Forelimb muscle (tissue), 1 donor: ENCODE data around the gene UMODL1. TPM values are rescaled to one million over a fixed set of nuclear protein-coding genes. Genes with fewer than 3 reads are reported as not detected.
"Not testable (repeated sequence)": the region's sequence is repeated elsewhere in the genome, so short reads cannot be mapped to it uniquely, and the experiment has no call there.

Source experiments
- DNase-seq: peaks from one replicate; pipeline ENCODE4 v3.0.0-alpha.2; 2013; ENCODE audit warnings: low read depth
- polyA plus RNA-seq: library from polyadenylated mRNA; unstranded; fragments of 120-200 nt; gene quantifications from one replicate; pipeline ENCODE4 v1.2.1, GENCODE V29; 2013; ENCODE audit not compliant: insufficient read length

The UMODL1 gene
- polyA plus RNA-seq, 1 donor, result not detected

DNA sequence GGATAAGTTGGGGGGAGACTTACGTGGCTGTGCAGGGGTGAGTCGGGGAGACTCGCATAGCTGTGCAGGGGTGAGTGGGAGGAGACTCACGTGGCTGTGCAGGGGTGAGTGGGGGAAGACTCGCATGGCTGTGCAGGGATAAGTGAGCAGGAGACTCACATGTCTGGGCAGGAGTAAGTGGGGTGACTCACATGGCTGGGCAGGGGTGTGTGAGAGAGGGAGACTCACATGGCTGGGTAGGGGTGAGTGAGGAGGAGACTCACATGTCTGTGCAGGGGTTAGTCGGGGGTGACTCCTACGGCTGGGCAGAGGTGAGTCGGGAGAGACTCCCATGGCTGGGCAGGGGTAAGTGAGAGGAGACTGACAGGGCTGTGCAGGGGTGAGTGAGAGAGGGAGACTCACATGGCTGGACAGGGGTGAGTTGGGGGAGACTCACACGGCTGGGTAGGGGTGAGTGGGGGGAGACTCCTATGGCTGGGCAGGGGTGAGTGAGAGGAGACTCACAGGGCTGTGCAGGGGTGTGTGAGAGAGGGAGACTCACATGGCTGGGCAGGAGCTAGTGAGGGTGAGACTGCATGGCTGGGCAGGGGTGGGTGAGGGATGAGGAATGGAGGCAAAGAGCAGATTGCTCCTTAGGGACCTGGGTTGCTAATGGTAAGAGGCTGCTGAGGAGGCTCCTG, 91.9 kb downstream of the UMODL1 start:
- no peak for DNase-seq

DNA sequence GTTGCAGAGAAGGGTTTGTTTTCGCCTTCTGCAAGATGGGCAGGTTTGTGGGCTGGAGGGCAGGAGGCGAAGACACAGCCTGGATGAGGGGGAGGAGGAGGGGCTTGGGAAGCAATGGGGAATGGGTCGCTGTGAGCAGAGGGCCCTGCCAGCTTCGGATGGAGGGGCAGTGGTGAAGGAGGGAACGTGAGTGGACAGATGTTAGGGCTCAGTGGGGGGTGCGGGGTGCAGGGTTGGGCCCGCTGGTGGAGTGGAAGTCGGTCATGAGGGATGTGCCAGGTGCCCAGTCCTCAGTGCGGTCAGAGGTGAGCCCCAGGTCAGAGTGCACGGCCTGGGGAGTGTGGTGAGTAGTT, 92.4 kb downstream of the UMODL1 start:
- no peak for DNase-seq

DNA sequence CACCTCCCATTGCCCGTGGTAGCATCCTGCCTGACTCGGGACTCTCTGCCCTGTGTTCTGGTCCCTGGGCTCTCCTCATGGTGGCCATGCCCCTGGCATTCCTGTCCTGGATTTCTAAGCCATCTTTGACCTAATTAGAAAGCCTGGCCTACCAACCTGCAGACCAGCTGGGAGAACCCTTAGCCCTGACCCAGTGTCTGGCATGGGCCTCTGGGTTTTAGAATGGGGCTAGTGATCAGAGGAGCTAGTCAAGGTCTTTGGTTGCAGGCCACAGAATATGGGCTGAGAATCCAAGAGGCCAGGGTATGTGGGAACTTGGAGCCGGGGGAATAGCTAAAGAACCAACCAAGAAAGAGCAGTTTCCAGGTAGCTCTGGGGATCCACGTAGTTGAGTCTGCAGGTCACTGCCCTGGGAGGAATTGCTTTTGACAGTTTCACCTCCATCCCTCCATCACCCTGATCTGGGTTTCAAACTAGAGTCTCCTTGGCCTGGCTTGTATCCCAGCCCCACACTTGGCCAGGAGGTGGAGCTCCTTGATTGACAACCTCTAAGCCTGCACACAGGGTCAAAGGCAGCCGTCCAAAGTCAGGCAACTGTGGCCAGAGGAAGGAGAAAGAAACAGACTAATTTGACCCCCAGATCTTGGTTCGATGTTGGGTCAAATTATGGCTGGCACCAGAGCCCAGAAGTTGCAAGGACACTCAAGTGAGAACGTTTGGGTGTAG, 93.1 kb downstream of the UMODL1 start:
- no peak for DNase-seq

GRCh38 chr21:42164818-42165217, 93.7 kb downstream of the UMODL1 start:
- DNase-seq, result no peak

DNA sequence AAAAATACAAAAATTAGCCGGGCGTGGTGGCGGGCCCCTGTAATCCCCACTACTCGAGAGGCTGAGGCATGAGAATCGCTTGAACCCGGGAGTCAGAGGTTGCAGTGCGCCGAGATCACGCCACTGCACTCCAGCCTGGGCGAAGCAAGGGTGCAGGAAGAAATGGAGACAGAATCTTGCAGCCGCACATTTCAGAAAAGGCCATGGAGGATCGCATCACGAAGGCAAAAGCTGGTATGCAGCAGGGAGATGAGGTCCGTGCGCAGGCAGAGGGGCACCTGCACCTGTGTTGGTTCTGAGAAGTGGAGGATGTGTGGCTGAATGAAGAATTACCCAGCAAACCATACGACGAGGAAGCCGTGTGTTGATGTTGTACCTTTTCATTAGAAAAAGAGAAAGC, 94.8 kb downstream of the UMODL1 start:
- no peak for DNase-seq

GRCh38 chr21:42169758-42170157, 98.6 kb downstream of the UMODL1 start:
- no peak for DNase-seq

DNA sequence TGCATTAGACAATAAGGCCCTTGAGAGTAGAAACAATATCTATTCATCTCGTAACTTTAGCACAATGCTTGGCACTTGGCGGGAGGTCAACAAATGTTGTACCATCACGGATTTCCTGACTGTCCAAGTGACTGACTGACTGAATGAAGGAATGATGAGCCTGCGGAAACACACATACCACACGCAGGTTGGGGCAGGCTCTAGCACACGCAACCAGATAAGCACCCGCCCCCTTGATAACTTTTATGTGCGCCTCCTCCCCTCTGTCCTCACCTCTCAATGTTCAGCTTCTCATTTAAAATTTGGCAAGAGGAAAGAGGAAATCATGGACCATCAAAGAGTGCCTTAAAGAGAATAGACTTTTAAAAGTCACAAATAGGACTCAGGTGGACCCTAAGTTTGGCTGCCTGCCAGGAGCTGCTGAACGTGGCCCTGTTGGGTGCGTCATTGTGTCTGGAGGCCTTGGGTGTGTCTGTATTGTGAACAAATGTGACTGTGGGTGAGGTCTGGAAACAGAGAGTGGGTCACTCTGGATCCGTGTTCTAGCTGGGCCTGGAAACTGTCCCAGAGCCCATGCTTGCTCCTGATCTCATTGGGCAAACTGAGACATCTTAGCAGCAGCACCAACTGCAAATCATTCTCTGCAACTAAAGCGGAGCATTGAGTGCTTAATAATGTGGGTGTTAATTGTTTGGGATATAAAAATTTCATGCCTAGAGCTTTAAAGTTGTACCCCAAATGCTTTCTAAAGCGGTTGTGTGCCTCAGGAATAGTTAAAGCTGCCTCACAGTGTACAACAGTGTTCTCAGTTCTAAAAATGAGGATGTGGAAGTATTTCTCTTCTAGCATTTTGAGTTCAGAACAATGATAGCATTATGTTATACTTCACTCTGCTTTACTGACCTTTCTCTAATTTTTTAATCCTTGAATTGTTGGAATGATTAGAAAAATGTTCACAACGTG, 100.3 kb downstream of the UMODL1 start:
- DNase-seq, result no peak

DNA sequence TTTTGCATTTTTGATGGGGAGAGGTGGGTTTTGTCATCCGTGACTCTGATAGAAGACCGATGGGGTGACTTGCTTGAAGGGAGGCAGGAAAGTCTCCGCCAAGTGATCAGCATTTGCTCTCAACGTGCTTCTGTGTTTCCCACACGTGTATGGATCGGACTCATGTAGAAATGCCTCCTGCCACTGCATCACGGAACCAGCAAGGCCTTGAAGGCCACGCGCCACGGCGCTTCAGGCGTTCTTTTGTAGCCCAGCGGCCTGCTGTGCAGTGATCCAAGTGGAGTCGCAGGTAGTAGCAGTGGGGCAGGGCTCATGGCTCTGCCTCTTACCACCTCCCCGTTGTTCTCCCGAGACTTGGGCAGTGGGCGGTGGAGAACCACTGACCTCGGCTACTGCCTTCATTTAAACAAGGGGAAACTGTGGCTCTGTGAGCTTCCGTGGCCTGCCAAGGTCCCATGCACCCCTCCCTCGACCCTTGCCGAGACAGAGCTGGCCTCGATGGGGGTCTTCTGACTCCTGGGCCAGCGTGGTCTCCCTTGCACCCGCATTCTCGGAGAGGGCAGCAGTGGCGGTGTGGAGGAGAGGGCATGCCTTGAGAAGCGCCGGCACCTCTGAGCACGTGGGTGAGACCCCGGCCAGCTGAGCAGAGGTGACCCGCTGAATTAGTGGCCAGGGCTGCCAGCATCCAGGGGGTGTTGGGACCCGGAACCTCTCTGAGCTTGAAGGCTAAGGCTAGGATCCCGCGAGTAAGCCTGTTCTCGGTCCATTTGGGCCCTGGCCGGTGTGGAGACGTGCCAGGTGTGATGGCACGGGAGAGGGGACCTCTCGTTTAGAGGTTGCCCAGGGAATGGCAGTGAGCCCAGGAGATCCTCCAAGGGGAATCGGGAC, 101.7 kb downstream of the UMODL1 start:
- no peak for DNase-seq

DNA sequence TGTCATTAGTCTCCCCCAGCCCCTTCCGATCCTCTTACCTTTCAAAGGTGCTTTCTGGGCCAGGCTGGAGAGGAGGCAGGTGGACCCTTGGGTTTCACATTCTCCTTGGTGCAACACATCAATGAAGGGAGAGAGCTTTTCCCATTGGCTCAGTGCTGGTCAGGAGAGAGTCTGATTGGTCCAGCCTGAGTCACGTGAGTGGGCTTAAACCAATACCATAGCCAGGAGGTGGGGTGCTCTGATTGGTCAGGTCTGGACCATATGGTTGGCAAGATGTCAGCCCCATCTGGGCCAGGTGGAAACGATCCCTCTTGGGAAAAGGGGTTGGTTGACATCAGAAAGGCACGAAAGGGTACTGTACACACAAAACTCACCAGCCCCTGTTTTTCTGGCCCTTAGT, 103.1 kb downstream of the UMODL1 start:
- DNase-seq, result no peak

DNA sequence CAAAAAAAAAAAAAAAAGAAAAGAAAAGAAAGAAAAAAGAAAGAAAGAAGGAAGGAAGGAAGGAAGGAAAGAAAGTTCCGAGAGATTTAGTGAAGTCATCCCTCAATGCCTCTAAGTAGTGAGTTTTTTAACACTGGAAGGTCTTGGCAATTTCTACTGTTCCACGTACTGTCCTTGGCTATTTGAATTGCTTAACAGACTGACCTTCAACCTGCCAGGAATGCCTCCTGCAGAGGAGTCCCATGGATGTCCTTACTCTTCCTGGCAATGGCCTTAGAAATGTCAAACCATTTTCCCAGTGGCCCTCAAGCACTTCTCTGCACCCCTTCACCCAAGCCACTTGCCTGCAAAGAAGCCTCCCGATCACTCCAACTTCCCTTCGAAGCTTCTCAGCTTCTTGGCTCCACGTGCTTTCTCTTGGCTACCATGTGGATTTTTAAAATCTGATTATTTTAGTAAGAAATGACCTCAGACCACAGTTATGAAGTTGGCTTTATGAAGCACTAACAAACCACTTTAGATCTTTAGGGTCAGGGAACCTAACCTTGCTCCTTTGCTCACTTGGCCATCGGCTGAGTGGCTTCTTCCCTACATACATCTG, 104.1 kb downstream of the UMODL1 start:
- no peak for DNase-seq

GRCh38 chr21:42176859-42177258, 105.7 kb downstream of the UMODL1 start:
- DNase-seq, result peak; percentile 79

GRCh38 chr21:42179316-42179715, 108.2 kb downstream of the UMODL1 start:
- DNase-seq, result no peak

DNA sequence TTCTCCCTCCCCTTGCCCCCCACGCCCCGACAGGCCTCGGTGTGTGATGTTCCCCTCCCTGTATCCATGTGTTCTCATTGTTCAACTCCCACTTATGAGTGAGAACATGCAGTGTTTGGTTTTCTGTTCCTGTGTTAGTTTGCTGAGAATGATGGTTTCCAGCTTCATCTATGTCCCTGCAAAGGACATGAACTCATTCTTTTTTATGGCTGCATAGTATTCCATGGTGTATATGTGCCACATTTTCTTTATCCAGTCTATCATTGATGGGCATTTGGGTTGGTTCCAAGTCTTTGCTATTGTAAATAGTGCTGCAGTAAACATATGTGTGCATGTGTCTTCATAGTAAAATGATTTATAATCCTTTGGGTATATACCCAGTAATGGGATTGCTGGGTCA, 108.9 kb downstream of the UMODL1 start:
- DNase-seq, result not testable (repeated sequence)

DNA sequence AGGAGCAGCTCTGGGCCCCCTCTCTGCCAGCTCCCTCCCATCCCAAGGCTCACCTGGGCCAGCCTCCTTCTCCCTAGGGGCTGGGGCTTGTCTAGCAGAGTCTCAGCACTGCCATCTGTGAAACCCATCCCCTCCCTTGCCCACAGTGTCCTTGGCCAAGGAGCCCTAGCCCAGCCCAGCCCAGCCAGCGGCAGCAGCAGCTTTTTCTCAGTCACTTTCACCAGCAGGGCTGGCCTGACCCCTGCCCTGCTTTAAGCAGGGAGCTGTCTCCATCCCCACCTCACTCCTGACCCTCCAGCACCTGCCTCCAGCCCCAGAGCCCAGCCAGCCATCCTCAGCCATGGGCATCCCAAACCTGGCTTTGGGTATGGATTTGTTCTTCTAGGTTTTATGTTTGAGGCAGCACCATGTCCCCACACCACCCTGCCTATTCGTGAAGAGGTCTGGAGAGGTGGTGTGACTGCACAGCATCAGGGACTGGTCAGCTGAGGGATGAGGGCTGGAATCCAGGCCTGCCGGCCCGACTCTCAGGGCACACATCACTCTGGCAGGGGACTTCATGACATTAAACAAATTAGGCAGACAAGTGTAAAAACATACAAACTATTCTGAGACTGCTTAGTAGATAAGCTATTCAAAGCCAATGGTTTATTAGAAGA, 111.7 kb downstream of the UMODL1 start:
- DNase-seq, result no peak

DNA sequence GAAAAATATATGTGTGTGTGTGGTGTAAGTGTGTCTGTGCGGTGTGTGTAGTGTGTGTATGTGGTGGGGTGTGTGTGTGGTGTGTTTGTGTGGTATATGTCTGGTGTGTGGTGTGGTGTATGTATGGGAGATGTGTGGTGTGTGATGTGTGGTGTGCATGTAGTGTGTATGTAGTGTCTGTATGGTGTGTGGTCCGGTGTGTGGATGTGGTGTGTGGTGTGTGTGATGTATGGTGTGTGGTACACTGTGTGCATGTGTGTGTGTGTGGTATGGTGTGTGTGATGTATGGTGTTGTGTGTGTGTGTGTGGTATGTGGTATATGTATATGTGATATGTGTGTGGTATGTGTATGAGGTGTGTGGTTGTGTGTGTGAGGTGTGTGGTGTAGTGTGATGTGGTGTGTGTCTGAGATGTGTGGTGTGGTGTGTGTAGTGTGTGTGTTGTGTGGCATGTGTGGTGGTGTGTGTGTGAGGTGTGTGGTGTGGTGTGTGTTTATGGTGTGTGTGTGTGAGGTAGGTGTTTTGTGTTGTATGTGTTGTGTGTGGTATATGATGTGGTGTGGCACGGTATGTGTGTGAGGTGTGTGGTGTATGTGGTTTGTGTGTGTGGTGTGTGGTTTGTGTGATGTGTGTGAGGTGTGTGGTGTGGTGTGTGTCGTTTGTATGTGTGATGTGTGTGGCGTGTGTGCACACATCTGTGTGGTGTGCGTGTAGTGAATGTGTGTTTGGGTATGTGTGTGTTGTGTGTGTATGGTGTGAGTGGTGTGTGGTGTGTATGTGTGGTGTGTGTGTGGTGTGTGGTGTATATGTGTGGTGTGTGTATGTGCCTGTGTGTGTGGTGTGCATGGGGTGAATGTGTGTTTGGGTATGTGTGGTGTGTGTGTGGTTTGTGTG, 112.5 kb downstream of the UMODL1 start:
- no peak for DNase-seq

GRCh38 chr21:42186591-42186990, 115.5 kb downstream of the UMODL1 start:
- DNase-seq, result no peak

GRCh38 chr21:42187976-42188653, 117.0 kb downstream of the UMODL1 start:
- peak; percentile 36 for DNase-seq

GRCh38 chr21:42188663-42189062, 117.5 kb downstream of the UMODL1 start:
- no peak for DNase-seq

GRCh38 chr21:42189431-42189830, 118.3 kb downstream of the UMODL1 start:
- no peak for DNase-seq
